H9 (cell line): Measurements from ENCODE around the gene RBM44. TPM values are rescaled to one million over a fixed set of nuclear protein-coding genes. Genes with fewer than 3 reads are reported as not detected.

Source experiments
- DNase-seq: peaks from one replicate; pipeline ENCODE4 v3.0.0-alpha.2; 2017
- H2AFZ ChIP-seq: one replicate; pipeline ENCODE4 v1.6.1; 2013; ENCODE audit warnings: mild to moderate bottlenecking, low read length, control low read depth, moderate library complexity
- H2AK5ac ChIP-seq: 2 replicates; pipeline ENCODE4 v1.6.1; 2013; ENCODE audit warnings: low read length, control low read depth, mixed read lengths; ENCODE audit not compliant: insufficient read length
- H2BK120ac ChIP-seq: one replicate; pipeline ENCODE4 v1.6.1; 2013; ENCODE audit warnings: low read depth, mild to moderate bottlenecking, low read length, control low read depth, inconsistent platforms; ENCODE audit not compliant: poor library complexity, severe bottlenecking
- H2BK12ac ChIP-seq: 2 replicates; pipeline ENCODE4 v1.6.1; 2013; ENCODE audit warnings: low read length, control low read depth, mixed read lengths, low read depth; ENCODE audit not compliant: insufficient read length
- H2BK15ac ChIP-seq: 2 replicates; pipeline ENCODE4 v1.6.1; 2013; ENCODE audit warnings: low read depth, low read length, control low read depth
- H2BK20ac ChIP-seq: one replicate; pipeline ENCODE4 v1.6.1; 2013; ENCODE audit warnings: low read depth, mild to moderate bottlenecking, low read length, control low read depth, inconsistent platforms; ENCODE audit not compliant: poor library complexity, severe bottlenecking
- H2BK5ac ChIP-seq: 2 replicates; pipeline ENCODE4 v1.6.1; 2013; ENCODE audit warnings: low read length, control low read depth, mixed read lengths; ENCODE audit not compliant: insufficient read length
- H3K14ac ChIP-seq: 2 replicates; pipeline ENCODE4 v1.6.1; 2013; ENCODE audit warnings: low read length, control low read depth; ENCODE audit not compliant: insufficient read depth
- H3K18ac ChIP-seq: 2 replicates; pipeline ENCODE4 v1.6.1; 2013; ENCODE audit warnings: low read depth, mild to moderate bottlenecking, mixed read lengths, low read length, control low read depth; ENCODE audit not compliant: insufficient read length
- H3K23ac ChIP-seq: 2 replicates; pipeline ENCODE4 v1.6.1; 2013; ENCODE audit warnings: low read length, control low read depth, mixed read lengths, low read depth; ENCODE audit not compliant: insufficient read length
- H3K23me2 ChIP-seq: 2 replicates; pipeline ENCODE4 v1.6.1; 2013; ENCODE audit warnings: low read depth, mild to moderate bottlenecking, mixed read lengths, low read length, control low read depth; ENCODE audit not compliant: insufficient read length, poor library complexity, severe bottlenecking
- H3K27ac ChIP-seq: 2 replicates; pipeline ENCODE4 v1.5.1; 2013; ENCODE audit warnings: low read length, control low read depth, mixed read lengths, low read depth; ENCODE audit not compliant: insufficient read length
- H3K27me3 ChIP-seq: 2 replicates; pipeline ENCODE4 v1.6.1; 2013; ENCODE audit warnings: low read length, control low read depth, inconsistent platforms; ENCODE audit not compliant: insufficient read depth
- H3K4ac ChIP-seq: 2 replicates; pipeline ENCODE4 v1.6.1; 2013; ENCODE audit warnings: low read depth, mild to moderate bottlenecking, control low read depth, inconsistent platforms, low read length, moderate library complexity
- H3K4me1 ChIP-seq: 2 replicates; pipeline ENCODE4 v1.6.1; 2013; ENCODE audit warnings: low read length, control low read depth, inconsistent platforms; ENCODE audit not compliant: insufficient read depth
- H3K4me2 ChIP-seq: 2 replicates; pipeline ENCODE4 v1.6.1; 2013; ENCODE audit warnings: low read length, control low read depth, mixed read lengths; ENCODE audit not compliant: insufficient read length, insufficient read depth
- H3K56ac ChIP-seq: 2 replicates; pipeline ENCODE4 v1.6.1; 2013; ENCODE audit warnings: low read depth, mild to moderate bottlenecking, mixed read lengths, low read length, control low read depth; ENCODE audit not compliant: insufficient read length
- H3K79me1 ChIP-seq: 2 replicates; pipeline ENCODE4 v1.6.1; 2013; ENCODE audit warnings: low read depth, mild to moderate bottlenecking, moderate library complexity, low read length, control low read depth, inconsistent platforms; ENCODE audit not compliant: insufficient read depth, poor library complexity, severe bottlenecking
- H3K79me2 ChIP-seq: 2 replicates; pipeline ENCODE4 v1.6.1; 2013; ENCODE audit warnings: low read length, control low read depth, inconsistent platforms; ENCODE audit not compliant: insufficient read depth
- H3K9ac ChIP-seq: 2 replicates; pipeline ENCODE4 v1.6.1; 2013; ENCODE audit warnings: low read length, control low read depth, mixed read lengths; ENCODE audit not compliant: insufficient read length; ENCODE audit errors: extremely low read depth
- H3K9me3 ChIP-seq: one replicate; pipeline ENCODE4 v1.6.1; 2013; ENCODE audit warnings: low read depth, low read length, inconsistent platforms; ENCODE audit not compliant: control insufficient read depth
- H3T11ph ChIP-seq: one replicate; pipeline ENCODE4 v1.6.1; 2013; ENCODE audit warnings: mild to moderate bottlenecking, low read length, control low read depth, inconsistent platforms
- H4K20me1 ChIP-seq: one replicate; pipeline ENCODE4 v1.6.1; 2013; ENCODE audit not compliant: control insufficient read depth, insufficient read length, insufficient read depth
- H4K5ac ChIP-seq: 2 replicates; pipeline ENCODE4 v1.6.1; 2013; ENCODE audit warnings: low read depth, mild to moderate bottlenecking, mixed read lengths, low read length, control low read depth; ENCODE audit not compliant: insufficient read length
- H4K8ac ChIP-seq: replicated peaks from 2 replicates; pipeline ENCODE4 v1.6.1; 2013; ENCODE audit warnings: low read length, control low read depth, mixed read lengths, low read depth; ENCODE audit not compliant: insufficient read length
- H4K91ac ChIP-seq: 2 replicates; pipeline ENCODE4 v1.6.1; 2013; ENCODE audit warnings: low read depth, mild to moderate bottlenecking, moderate library complexity, mixed read lengths, low read length, control low read depth; ENCODE audit not compliant: insufficient read length
- H3K27ac Mint-ChIP-seq, 3 experiments: 2 replicates in 2 of 3; 3 replicates in 1 of 3; pipeline ENCODE4 v1.8.0; 2020 to 2021; ENCODE audit warnings: mixed read lengths in 3 of 3, mild to moderate bottlenecking in 1 of 3, moderate library complexity in 1 of 3
- H3K27me3 Mint-ChIP-seq: 2 replicates; pipeline ENCODE4 v1.8.0; 2021; ENCODE audit warnings: low read depth, mild to moderate bottlenecking, moderate library complexity, mixed read lengths
- H3K36me3 Mint-ChIP-seq, 3 experiments: 2 replicates in 2 of 3; 3 replicates in 1 of 3; pipeline ENCODE4 v1.8.0; 2020 to 2021; ENCODE audit warnings: low read depth in 3 of 3, mixed read lengths in 3 of 3; ENCODE audit not compliant: insufficient read depth in 1 of 3
- H3K4me1 Mint-ChIP-seq, 2 experiments: 2 replicates each; pipeline ENCODE4 v1.8.0; 2020; ENCODE audit warnings: mixed read lengths in 2 of 2
- H3K4me3 Mint-ChIP-seq, 2 experiments: 2 replicates in 1 of 2; 3 replicates in 1 of 2; pipeline ENCODE4 v1.8.0; 2020 to 2021; ENCODE audit warnings: mild to moderate bottlenecking in 2 of 2, mixed read lengths in 2 of 2, moderate library complexity in 1 of 2
- H3K9me3 Mint-ChIP-seq, 2 experiments: 2 replicates in 1 of 2; 3 replicates in 1 of 2; pipeline ENCODE4 v1.8.0; 2020; ENCODE audit warnings: mild to moderate bottlenecking in 2 of 2, mixed read lengths in 2 of 2, moderate library complexity in 1 of 2
- WGBS: extraction: QIAGEN DNeasy Blood & Tissue Kit; methylation state at CpG from one replicate; pipeline ENCODE4 v1.1.7; 2013; ENCODE audit warnings: missing lambda C conversion rate, low lambda C conversion rate, mixed read lengths; ENCODE audit not compliant: insufficient read length; ENCODE audit errors: extremely low coverage; 5-methylcytosine and 5-hydroxymethylcytosine counted together
- total RNA-seq: library from RNA; stranded (reverse); gene quantifications from 2 replicates; pipeline ENCODE4 v1.2.1, GENCODE V29; 2021
- TF ChIP-seq, protein P1 (sequence below): fragments of 200-600 bp; sonication (generic); conservative IDR thresholded peaks from 3 replicates; pipeline ENCODE4 v1.8.0; 2021; ENCODE audit warnings: antibody characterized with exemption, mild to moderate bottlenecking

RBM44 gene
- total RNA-seq, 1 experiment from 2014 or later = 0.15 TPM

DNA sequence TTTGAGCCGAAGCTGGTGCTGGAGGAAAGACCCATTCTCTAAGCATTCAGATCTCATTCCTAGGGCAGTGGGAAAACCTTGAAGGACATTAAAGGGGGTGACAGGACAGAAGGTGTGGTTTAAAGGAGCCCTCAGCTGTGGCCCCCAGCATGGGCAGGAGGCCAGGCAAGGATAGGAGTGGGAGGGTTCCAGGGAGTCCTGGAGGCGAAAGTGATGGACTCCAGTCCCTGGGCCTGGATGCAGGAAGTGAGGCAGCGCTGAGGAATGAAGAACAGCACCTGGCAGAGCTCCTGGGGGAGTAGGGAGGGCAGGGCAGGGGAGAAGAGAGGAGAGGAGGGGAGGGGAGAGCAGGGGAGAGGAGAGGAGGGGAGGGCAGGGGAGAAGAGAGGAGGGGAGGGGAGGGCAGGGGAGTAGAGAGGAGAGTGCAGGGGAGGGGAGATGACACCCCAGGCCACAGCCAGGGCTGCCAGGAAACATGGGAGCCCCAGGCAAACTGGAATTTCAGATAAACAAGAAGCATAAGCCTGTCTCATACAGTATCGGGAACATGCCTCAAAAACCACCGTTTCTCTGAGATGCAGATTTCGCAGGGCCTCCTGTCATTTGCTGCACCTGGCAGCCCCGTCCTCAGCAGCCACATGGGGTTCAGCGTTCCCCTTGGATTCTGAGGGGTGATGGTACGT is 66.5 kb downstream of the RBM44 start:
- no peaks in the 10 kb centered on the region for H3K79me2 ChIP-seq
- no peaks in the 10 kb centered on the region for H3K9me3 ChIP-seq
- no peak overlapping the region for H2BK120ac ChIP-seq
- no peak overlapping the region for H4K91ac ChIP-seq
- no peak overlapping the region for H4K8ac ChIP-seq
- peaks cover 29% of the 10 kb centered on the region for H3K27me3 Mint-ChIP-seq
- H3K23me2 ChIP-seq = no peaks in the 10 kb centered on the region
- H3K27ac Mint-ChIP-seq = no peak overlapping the region; a peak in 2 of 7 replicates
- no peak overlapping the region for H2AFZ ChIP-seq
- no peak overlapping the region for H3T11ph ChIP-seq
- TF ChIP-seq, protein P1, sequence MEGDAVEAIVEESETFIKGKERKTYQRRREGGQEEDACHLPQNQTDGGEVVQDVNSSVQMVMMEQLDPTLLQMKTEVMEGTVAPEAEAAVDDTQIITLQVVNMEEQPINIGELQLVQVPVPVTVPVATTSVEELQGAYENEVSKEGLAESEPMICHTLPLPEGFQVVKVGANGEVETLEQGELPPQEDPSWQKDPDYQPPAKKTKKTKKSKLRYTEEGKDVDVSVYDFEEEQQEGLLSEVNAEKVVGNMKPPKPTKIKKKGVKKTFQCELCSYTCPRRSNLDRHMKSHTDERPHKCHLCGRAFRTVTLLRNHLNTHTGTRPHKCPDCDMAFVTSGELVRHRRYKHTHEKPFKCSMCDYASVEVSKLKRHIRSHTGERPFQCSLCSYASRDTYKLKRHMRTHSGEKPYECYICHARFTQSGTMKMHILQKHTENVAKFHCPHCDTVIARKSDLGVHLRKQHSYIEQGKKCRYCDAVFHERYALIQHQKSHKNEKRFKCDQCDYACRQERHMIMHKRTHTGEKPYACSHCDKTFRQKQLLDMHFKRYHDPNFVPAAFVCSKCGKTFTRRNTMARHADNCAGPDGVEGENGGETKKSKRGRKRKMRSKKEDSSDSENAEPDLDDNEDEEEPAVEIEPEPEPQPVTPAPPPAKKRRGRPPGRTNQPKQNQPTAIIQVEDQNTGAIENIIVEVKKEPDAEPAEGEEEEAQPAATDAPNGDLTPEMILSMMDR = no peak
- no peak for DNase-seq
- H3K23ac ChIP-seq = no peak overlapping the region
- no peaks in the 10 kb centered on the region for H3K79me1 ChIP-seq
- no peaks in the 10 kb centered on the region for H4K20me1 ChIP-seq
- no peak overlapping the region for H2BK5ac ChIP-seq
- no peak overlapping the region for H2BK20ac ChIP-seq
- H3K4me2 ChIP-seq = no peak overlapping the region
- H3K4ac ChIP-seq = no peak overlapping the region
- H2AK5ac ChIP-seq = no peak overlapping the region
- H3K18ac ChIP-seq = no peak overlapping the region
- no peak overlapping the region for H3K56ac ChIP-seq
- H3K9ac ChIP-seq = no peak overlapping the region
- peaks cover 12 to 17% of the 10 kb centered on the region in 2 experiments for H3K4me1 Mint-ChIP-seq
- no peaks in the 10 kb centered on the region for H3K36me3 Mint-ChIP-seq
- H3K27ac ChIP-seq = no peak overlapping the region
- H4K5ac ChIP-seq = no peak overlapping the region
- WGBS = no CpG with 5 or more reads among the region's 9 CpGs
- no peak overlapping the region for H2BK12ac ChIP-seq
- H3K4me1 ChIP-seq = no peaks in the 10 kb centered on the region; the same call in 1 of the 2 replicates
- H3K9me3 Mint-ChIP-seq = no peaks in the 10 kb centered on the region
- peaks cover 3% of the 10 kb centered on the region; the same call in 1 of the 2 replicates for H3K27me3 ChIP-seq
- no peak overlapping the region for H3K4me3 Mint-ChIP-seq
- H2BK15ac ChIP-seq = no peak overlapping the region
- no peak overlapping the region; the same call in 1 of the 2 replicates for H3K14ac ChIP-seq
